ENCODE measurements around the gene CYP2U1.

Gene CYP2U1

GRCh38 chr4:107930821-107931774 is at the start of gene CYP2U1:
Gene CYP2U1 (plus strand): TSS chr4:107931549. CDS start chr4:107931644, 95 bp downstream.
- no peak for TF ChIP-seq CTCF (IDR thresholded peaks at IDR 0.05; ENCODE audit: unreplicated experiment in 3 of 3)
- no peaks in the 10 kb centered on the region for H3K9me3 Mint-ChIP-seq
- peak within 1 kb of the TSS; percentile 85 to 94 (median 92) for H3K4me3 Mint-ChIP-seq
- peak within 1 kb of the TSS; percentile 9 to 76 (median 58) for H3K27ac Mint-ChIP-seq
- peaks cover 15% of the 10 kb centered on the region for H3K4me1 Mint-ChIP-seq
- H3K27me3 Mint-ChIP-seq (ENCODE audit: low read depth): peaks cover 9% of the 10 kb centered on the region
- H3K36me3 Mint-ChIP-seq (ENCODE audit: low read depth): peaks cover 5% of the 10 kb centered on the region

GRCh38 chr4:107885865-107886264 is 45.5 kb upstream of the CYP2U1 start:
- no peak overlapping the region for H3K4me3 Mint-ChIP-seq
- peaks cover under 1% of the 10 kb centered on the region for H3K36me3 Mint-ChIP-seq (ENCODE audit: low read depth)
- no peaks in the 10 kb centered on the region for H3K27me3 Mint-ChIP-seq (ENCODE audit: low read depth)
- no peak overlapping the region for H3K27ac Mint-ChIP-seq
- H3K4me1 Mint-ChIP-seq: no peaks in the 10 kb centered on the region
- peaks cover 15% of the 10 kb centered on the region for H3K9me3 Mint-ChIP-seq
- no peak for TF ChIP-seq CTCF (IDR thresholded peaks at IDR 0.05; ENCODE audit: unreplicated experiment in 3 of 3)

GRCh38 chr4:107888237-107888636 is 43.1 kb upstream of the CYP2U1 start:
- H3K4me1 Mint-ChIP-seq: no peaks in the 10 kb centered on the region
- H3K36me3 Mint-ChIP-seq (ENCODE audit: low read depth): peaks cover 4% of the 10 kb centered on the region
- H3K9me3 Mint-ChIP-seq: peaks cover 17% of the 10 kb centered on the region
- H3K27ac Mint-ChIP-seq: no peak overlapping the region
- TF ChIP-seq CTCF (IDR thresholded peaks at IDR 0.05; ENCODE audit: unreplicated experiment in 3 of 3): no peak
- no peaks in the 10 kb centered on the region for H3K27me3 Mint-ChIP-seq (ENCODE audit: low read depth)
- H3K4me3 Mint-ChIP-seq: no peak overlapping the region

- H3K27me3 Mint-ChIP-seq (ENCODE audit: low read depth): peaks cover 3% of the 10 kb centered on the region
- no peak for TF ChIP-seq CTCF (IDR thresholded peaks at IDR 0.05; ENCODE audit: unreplicated experiment in 3 of 3)
- H3K36me3 Mint-ChIP-seq (ENCODE audit: low read depth): peaks cover 4% of the 10 kb centered on the region
- no peak overlapping the region for H3K27ac Mint-ChIP-seq
- H3K9me3 Mint-ChIP-seq: peaks cover 11% of the 10 kb centered on the region
- no peaks in the 10 kb centered on the region for H3K4me1 Mint-ChIP-seq
- no peak overlapping the region for H3K4me3 Mint-ChIP-seq
Measured at GRCh38 chr4:107890779-107891178, 40.6 kb upstream of the CYP2U1 start.

GRCh38 chr4:107891299-107891698 is 40.0 kb upstream of the CYP2U1 start:
- Mint-ChIP-seq H3K4me3 (no peak overlapping the region), H3K36me3 (ENCODE audit: low read depth) (peaks cover 4% of the 10 kb centered on the region), H3K4me1 (peaks cover under 1% of the 10 kb centered on the region), H3K27me3 (ENCODE audit: low read depth) (peaks cover 3% of the 10 kb centered on the region), H3K9me3 (peaks cover 11% of the 10 kb centered on the region), H3K27ac (no peak overlapping the region)
- no peak for TF ChIP-seq CTCF (IDR thresholded peaks at IDR 0.05; ENCODE audit: unreplicated experiment in 3 of 3)
